ENCODE measurements around the gene TBK1.

DNA sequence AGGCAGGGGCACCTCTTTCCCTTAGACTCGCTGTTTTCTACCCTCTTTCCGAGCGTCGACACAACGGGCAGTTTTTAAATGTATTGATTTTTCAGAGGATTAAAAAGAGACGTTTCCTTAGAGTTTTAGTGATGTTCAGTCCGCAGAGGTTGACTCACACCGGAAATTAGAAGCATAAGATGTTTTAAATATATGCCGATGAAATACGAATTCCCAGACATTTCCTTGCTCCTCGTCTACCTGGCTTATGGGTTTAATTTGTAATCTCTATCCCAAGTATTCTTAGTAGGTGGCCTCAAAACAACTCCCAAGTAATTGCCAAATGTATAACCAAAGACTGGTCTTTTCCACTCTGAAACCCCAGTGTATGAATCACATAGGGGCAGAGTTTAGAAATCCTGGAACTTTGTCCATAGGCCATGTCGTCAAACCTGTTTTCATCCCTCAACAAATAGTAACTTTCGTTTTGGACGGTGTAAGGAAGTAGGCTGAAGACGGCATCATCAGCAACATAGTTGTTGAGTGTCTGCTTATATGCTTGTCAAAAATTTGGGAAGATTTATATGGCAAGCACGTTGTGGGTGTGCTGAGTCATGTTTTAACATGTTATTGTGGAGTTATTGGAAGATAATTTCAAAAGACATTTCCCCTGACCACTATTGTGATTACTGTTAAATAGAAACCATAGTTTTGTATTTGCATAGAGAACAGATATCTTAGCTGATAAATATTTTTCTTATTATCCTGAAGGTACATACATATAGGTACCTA is 824 bp downstream of the TBK1 start:
- TF ChIP-seq EZH2phosphoT487 (IDR thresholded peaks at IDR 0.05; ENCODE audit: low read length) (no peak), EZH2 (optimal IDR thresholded peaks at IDR 0.05; ENCODE audit: low read depth, low read length) (no peak)
- TF ChIP-seq, protein P1, sequence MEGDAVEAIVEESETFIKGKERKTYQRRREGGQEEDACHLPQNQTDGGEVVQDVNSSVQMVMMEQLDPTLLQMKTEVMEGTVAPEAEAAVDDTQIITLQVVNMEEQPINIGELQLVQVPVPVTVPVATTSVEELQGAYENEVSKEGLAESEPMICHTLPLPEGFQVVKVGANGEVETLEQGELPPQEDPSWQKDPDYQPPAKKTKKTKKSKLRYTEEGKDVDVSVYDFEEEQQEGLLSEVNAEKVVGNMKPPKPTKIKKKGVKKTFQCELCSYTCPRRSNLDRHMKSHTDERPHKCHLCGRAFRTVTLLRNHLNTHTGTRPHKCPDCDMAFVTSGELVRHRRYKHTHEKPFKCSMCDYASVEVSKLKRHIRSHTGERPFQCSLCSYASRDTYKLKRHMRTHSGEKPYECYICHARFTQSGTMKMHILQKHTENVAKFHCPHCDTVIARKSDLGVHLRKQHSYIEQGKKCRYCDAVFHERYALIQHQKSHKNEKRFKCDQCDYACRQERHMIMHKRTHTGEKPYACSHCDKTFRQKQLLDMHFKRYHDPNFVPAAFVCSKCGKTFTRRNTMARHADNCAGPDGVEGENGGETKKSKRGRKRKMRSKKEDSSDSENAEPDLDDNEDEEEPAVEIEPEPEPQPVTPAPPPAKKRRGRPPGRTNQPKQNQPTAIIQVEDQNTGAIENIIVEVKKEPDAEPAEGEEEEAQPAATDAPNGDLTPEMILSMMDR (IDR thresholded peaks at IDR 0.05; ENCODE audit: low read length): no peak
